ENCODE data around the gene CPM.

CPM gene

DNA sequence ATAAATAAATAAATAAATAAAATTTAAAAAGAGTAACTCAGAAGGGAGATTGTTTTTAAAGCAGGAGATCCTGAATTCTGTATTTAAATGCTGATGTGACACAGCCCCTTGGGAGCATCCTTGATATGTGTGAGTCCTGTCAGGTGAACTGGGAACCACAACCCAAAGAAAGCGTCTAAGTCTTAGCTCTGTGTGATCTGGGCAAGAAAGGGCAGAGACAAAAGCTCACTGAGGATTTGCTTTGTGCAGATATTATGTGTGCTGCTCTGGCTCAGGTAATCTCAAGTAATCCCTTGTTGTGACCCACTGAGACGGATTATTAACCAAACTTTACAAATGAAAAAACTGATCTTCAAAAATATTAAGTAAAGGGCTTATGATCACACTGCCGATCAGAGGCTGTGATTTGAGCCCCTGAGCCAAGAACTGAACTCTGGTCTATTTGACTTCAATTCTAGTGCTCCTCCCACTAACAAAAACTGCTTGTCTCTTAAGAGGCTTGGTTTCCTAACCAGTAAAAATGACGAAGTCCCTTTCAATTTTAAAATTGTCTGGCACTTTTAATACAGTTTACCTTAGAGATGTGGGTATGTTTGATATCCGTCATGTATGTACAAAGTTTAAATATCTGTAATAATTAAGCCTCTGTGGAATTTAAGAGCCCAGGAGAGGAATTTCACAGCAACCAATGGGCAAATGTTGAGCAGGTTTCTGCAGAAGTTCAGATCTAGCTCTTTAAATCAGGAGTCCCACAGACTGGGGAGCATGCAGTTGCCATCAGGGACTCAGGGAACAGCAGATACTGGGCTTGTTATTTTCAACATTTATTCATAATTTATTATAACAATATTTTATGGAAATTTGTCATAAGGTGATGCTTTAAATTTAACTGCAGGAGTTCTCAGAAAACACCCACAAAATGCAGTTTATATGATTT lies 46.1 kb downstream of the CPM start:
- Histone ChIP-seq H3K4me3 (ENCODE audit: low read length) (no peak overlapping the region), H3K79me2 (ENCODE audit: low read length) (no peaks in the 10 kb centered on the region), H3K27ac (ENCODE audit: low read length) (no peak overlapping the region), H3K36me3 (replicated peaks; ENCODE audit: insufficient read depth, low read length) (no peaks in the 10 kb centered on the region), H3K4me2 (ENCODE audit: low read depth, low read length) (no peak overlapping the region), H2AFZ (ENCODE audit: low read length) (no peak overlapping the region), H3K9me2 (replicated peaks; ENCODE audit: insufficient read depth, low read length) (no peaks in the 10 kb centered on the region), H3K4me1 (ENCODE audit: low read length) (peaks cover 4% of the 10 kb centered on the region; the same call in 1 of the 2 replicates), H3K9me3 (replicated peaks; ENCODE audit: insufficient read depth, low read length) (no peaks in the 10 kb centered on the region), H4K20me1 (ENCODE audit: insufficient read depth, low read length) (no peaks in the 10 kb centered on the region), H3K27me3 (replicated peaks; ENCODE audit: insufficient read depth, low read length) (no peaks in the 10 kb centered on the region), H3K9ac (ENCODE audit: low read length) (no peak overlapping the region), H3F3A (ENCODE audit: insufficient read depth, low read length) (no peaks in the 10 kb centered on the region)
- DNase-seq: no peak
- TF ChIP-seq EZH2phosphoT487 (IDR thresholded peaks at IDR 0.05; ENCODE audit: low read length): no peak
- TF ChIP-seq, protein P1, sequence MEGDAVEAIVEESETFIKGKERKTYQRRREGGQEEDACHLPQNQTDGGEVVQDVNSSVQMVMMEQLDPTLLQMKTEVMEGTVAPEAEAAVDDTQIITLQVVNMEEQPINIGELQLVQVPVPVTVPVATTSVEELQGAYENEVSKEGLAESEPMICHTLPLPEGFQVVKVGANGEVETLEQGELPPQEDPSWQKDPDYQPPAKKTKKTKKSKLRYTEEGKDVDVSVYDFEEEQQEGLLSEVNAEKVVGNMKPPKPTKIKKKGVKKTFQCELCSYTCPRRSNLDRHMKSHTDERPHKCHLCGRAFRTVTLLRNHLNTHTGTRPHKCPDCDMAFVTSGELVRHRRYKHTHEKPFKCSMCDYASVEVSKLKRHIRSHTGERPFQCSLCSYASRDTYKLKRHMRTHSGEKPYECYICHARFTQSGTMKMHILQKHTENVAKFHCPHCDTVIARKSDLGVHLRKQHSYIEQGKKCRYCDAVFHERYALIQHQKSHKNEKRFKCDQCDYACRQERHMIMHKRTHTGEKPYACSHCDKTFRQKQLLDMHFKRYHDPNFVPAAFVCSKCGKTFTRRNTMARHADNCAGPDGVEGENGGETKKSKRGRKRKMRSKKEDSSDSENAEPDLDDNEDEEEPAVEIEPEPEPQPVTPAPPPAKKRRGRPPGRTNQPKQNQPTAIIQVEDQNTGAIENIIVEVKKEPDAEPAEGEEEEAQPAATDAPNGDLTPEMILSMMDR (IDR thresholded peaks at IDR 0.05; ENCODE audit: low read length): no peak
- no peak for TF ChIP-seq EZH2 (optimal IDR thresholded peaks at IDR 0.05; ENCODE audit: low read depth, low read length)

DNA sequence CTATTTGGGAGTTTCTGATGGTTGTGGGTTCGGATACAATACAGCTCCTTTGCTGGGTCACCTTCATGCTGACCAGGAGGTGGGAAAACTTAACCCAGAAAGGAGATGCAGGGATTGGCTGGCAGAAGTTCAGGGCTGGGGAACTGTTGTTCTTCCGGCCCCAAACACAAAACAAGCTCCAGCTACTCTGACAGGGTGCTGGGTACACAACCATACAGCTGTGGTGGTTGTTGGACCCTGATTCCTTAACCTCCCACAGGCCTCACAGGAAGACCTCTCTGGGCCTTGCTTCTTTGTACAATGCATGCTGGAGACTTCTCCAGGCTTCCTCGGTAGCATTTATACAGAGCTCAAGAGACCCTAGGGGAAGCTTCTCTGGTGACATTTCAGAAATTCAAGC lies 47.6 kb downstream of the CPM start:
- Histone ChIP-seq H3K27ac (ENCODE audit: low read length) (no peak overlapping the region), H3F3A (ENCODE audit: insufficient read depth, low read length) (no peaks in the 10 kb centered on the region), H3K4me2 (ENCODE audit: low read depth, low read length) (no peak overlapping the region), H3K4me3 (ENCODE audit: low read length) (no peak overlapping the region), H2AFZ (ENCODE audit: low read length) (no peak overlapping the region), H3K9me2 (replicated peaks; ENCODE audit: insufficient read depth, low read length) (no peaks in the 10 kb centered on the region), H3K79me2 (ENCODE audit: low read length) (no peaks in the 10 kb centered on the region), H3K9me3 (replicated peaks; ENCODE audit: insufficient read depth, low read length) (no peaks in the 10 kb centered on the region), H3K27me3 (replicated peaks; ENCODE audit: insufficient read depth, low read length) (no peaks in the 10 kb centered on the region), H3K9ac (ENCODE audit: low read length) (no peak overlapping the region), H4K20me1 (ENCODE audit: insufficient read depth, low read length) (no peaks in the 10 kb centered on the region), H3K36me3 (replicated peaks; ENCODE audit: insufficient read depth, low read length) (no peaks in the 10 kb centered on the region), H3K4me1 (ENCODE audit: low read length) (peaks cover 4% of the 10 kb centered on the region; the same call in 1 of the 2 replicates)
- no peak for DNase-seq
- TF ChIP-seq EZH2phosphoT487 (IDR thresholded peaks at IDR 0.05; ENCODE audit: low read length): no peak
- TF ChIP-seq, protein P1 (IDR thresholded peaks at IDR 0.05; ENCODE audit: low read length): no peak
- no peak for TF ChIP-seq EZH2 (optimal IDR thresholded peaks at IDR 0.05; ENCODE audit: low read depth, low read length)

DNA sequence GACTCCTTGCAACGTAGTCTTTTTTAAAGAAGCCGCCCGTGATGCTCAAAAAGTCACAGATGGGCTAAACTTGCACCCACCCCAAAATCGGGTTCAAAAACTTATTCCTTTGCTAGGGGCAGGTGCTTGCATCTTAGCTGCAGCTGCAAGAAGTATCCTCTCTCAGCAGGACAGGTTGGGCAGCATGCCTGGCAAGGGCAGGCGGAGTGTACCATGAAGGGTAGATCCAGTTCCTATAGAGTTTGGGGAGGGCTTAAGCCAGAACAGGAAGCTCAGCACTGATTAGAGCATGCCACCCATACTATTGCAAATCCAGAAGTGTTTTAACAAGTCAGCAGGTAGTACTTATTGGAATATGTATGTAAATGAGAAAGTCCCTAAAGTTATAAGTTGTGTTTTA lies 48.7 kb downstream of the CPM start:
- H4K20me1 ChIP-seq (ENCODE audit: insufficient read depth, low read length): no peaks in the 10 kb centered on the region
- H3K9me3 ChIP-seq (replicated peaks; ENCODE audit: insufficient read depth, low read length): no peaks in the 10 kb centered on the region
- no peaks in the 10 kb centered on the region for H3K36me3 ChIP-seq (replicated peaks; ENCODE audit: insufficient read depth, low read length)
- no peak overlapping the region for H3K4me2 ChIP-seq (ENCODE audit: low read depth, low read length)
- H3K79me2 ChIP-seq (ENCODE audit: low read length): no peaks in the 10 kb centered on the region
- H2AFZ ChIP-seq (ENCODE audit: low read length): no peak overlapping the region
- no peaks in the 10 kb centered on the region for H3K9me2 ChIP-seq (replicated peaks; ENCODE audit: insufficient read depth, low read length)
- no peak overlapping the region for H3K27ac ChIP-seq (ENCODE audit: low read length)
- H3K4me3 ChIP-seq (ENCODE audit: low read length): no peak overlapping the region
- H3K9ac ChIP-seq (ENCODE audit: low read length): no peak overlapping the region
- no peaks in the 10 kb centered on the region for H3F3A ChIP-seq (ENCODE audit: insufficient read depth, low read length)
- TF ChIP-seq, protein P1 (IDR thresholded peaks at IDR 0.05; ENCODE audit: low read length): no peak
- H3K27me3 ChIP-seq (replicated peaks; ENCODE audit: insufficient read depth, low read length): no peaks in the 10 kb centered on the region
- peaks cover 4% of the 10 kb centered on the region; the same call in 1 of the 2 replicates for H3K4me1 ChIP-seq (ENCODE audit: low read length)
- no peak for DNase-seq

Data from MM.1S (cell line).